Endothelial cell of umbilical vein (primary cell): ENCODE measurements around the gene FKBP14. TPM values are rescaled to one million over a fixed set of nuclear protein-coding genes. Genes with fewer than 3 reads are reported as not detected.

Source experiments
- BruUV-seq: library from RNA; stranded (reverse); fragments of 400-500 nt; replicated peaks from 2 replicates; lab custom pipeline; 2021; lab: Mats Ljungman, UMichigan
- CTCF ChIA-PET: fragments of 300-600, 350-600 bp; sonication (Branson Sonifier 250); formaldehyde crosslinking; loops from one replicate; lab custom pipeline; 2021; ENCODE audit warnings: antibody characterized with exemption, inconsistent platforms; lab: Charles Lee
- POLR2A ChIA-PET: fragments of 300-600, 350-600 bp; sonication (Branson Sonifier 250); formaldehyde crosslinking; loops from one replicate; lab custom pipeline; 2021; ENCODE audit warnings: antibody characterized with exemption, inconsistent platforms; lab: Charles Lee
- DNase-seq: peaks from one replicate; pipeline ENCODE4 v3.0.0-alpha.2; 2011; ENCODE audit warnings: low read depth, low spot score
- FAIRE-seq: peaks from 2 replicates; lab custom pipeline; 2011; peaks lifted over from hg19 to GRCh38; lab: Jason Lieb, UNC
- H2AFZ ChIP-seq: 2 replicates; pipeline ENCODE4 v1.6.0; 2012; ENCODE audit warnings: low read depth, low read length, control low read depth, inconsistent platforms
- H3K27ac ChIP-seq: 2 replicates; pipeline ENCODE4 v1.5.1; 2011; ENCODE audit warnings: low read depth, mild to moderate bottlenecking, control low read depth, low read length, moderate library complexity; ENCODE audit not compliant: insufficient read depth
- H3K27me3 ChIP-seq, 2 experiments: 2 replicates each; pipeline versions ENCODE4 v1.6.0 to v1.6.1; 2011; ENCODE audit warnings: low read length in 2 of 2, mixed read lengths in 1 of 2; ENCODE audit not compliant: control insufficient read depth in 2 of 2, insufficient read depth in 2 of 2
- H3K36me3 ChIP-seq, 2 experiments: 2 replicates in 1 of 2; 3 replicates in 1 of 2; pipeline ENCODE4 v1.5.1; 2011; ENCODE audit warnings: low read length in 2 of 2, mild to moderate bottlenecking in 1 of 2, moderate library complexity in 1 of 2; ENCODE audit not compliant: control insufficient read depth in 2 of 2, insufficient read depth in 2 of 2; ENCODE audit errors: extremely low read depth in 1 of 2
- H3K4me1 ChIP-seq: 3 replicates; pipeline ENCODE4 v1.5.1; 2011; ENCODE audit warnings: mild to moderate bottlenecking, low read length; ENCODE audit not compliant: control insufficient read depth, insufficient read depth; ENCODE audit errors: extremely low read depth
- H3K4me2 ChIP-seq: 2 replicates; pipeline ENCODE4 v1.6.1; 2011; ENCODE audit warnings: low read length, control low read depth, mixed read lengths; ENCODE audit not compliant: insufficient read depth
- H3K4me3 ChIP-seq, 3 experiments: fragments of 200-600 bp in 1 of 3; sonication (generic), shearing (Covaris generic) in 1 of 3; replicated peaks in 1 of 3; 2 replicates each; pipeline ENCODE4 v1.5.1; 2011 to 2016; ENCODE audit warnings: control low read depth in 3 of 3, low read length in 3 of 3, mild to moderate bottlenecking in 2 of 3, inconsistent platforms in 1 of 3, low read depth in 1 of 3, moderate library complexity in 1 of 3; ENCODE audit not compliant: insufficient read depth in 1 of 3
- H3K79me2 ChIP-seq: 2 replicates; pipeline ENCODE4 v1.6.0; 2012; ENCODE audit warnings: low read length, inconsistent platforms; ENCODE audit not compliant: control insufficient read depth, insufficient read depth
- H3K9ac ChIP-seq: replicated peaks from 2 replicates; pipeline ENCODE3; 2011; ENCODE audit warnings: low read length, control low read depth; ENCODE audit not compliant: insufficient read depth; ENCODE audit errors: extremely low read depth
- H3K9me1 ChIP-seq: replicated peaks from 3 replicates; pipeline ENCODE4 v1.6.0; 2011; ENCODE audit warnings: mild to moderate bottlenecking, low read length; ENCODE audit not compliant: control insufficient read depth, insufficient read depth; ENCODE audit errors: extremely low read depth
- H3K9me3 ChIP-seq: replicated peaks from 2 replicates; pipeline ENCODE4 v1.5.1; 2012; ENCODE audit warnings: low read length, inconsistent platforms; ENCODE audit not compliant: control insufficient read depth, insufficient read depth
- H4K20me1 ChIP-seq: replicated peaks from 2 replicates; pipeline ENCODE3; 2011; ENCODE audit warnings: mild to moderate bottlenecking, low read length; ENCODE audit not compliant: control insufficient read depth, insufficient read depth; ENCODE audit errors: extremely low read depth
- CTCF ChIP-seq, 2 donors: IDR thresholded peaks; 1 replicate in 1 of 2; 2 replicates in 1 of 2; pipeline ENCODE4 v1.5.1; 2011; ENCODE audit warnings: low read length in 2 of 2, mild to moderate bottlenecking in 2 of 2, moderate library complexity in 2 of 2, control low read depth in 1 of 2, inconsistent platforms in 1 of 2, low read depth in 1 of 2; ENCODE audit not compliant: insufficient read depth in 1 of 2; ENCODE audit errors: extremely low read depth in 1 of 2
- EZH2 ChIP-seq: IDR thresholded peaks from 2 replicates; pipeline ENCODE4 v1.6.1; 2012; ENCODE audit warnings: borderline replicate concordance, low read depth, mild to moderate bottlenecking, moderate library complexity, low read length, inconsistent platforms; ENCODE audit not compliant: severe bottlenecking
- FOS ChIP-seq: IDR thresholded peaks from 2 replicates; pipeline ENCODE4 v1.6.1; 2011; ENCODE audit warnings: mild to moderate bottlenecking, low read length, moderate library complexity, borderline replicate concordance; ENCODE audit not compliant: insufficient read depth
- GATA2 ChIP-seq: IDR thresholded peaks from 2 replicates; pipeline ENCODE4 v1.7.0; 2011; ENCODE audit warnings: low read depth, mild to moderate bottlenecking, moderate library complexity, mixed read lengths, low read length; ENCODE audit not compliant: insufficient read length, insufficient read depth
- JUN ChIP-seq: IDR thresholded peaks from 2 replicates; pipeline ENCODE4 v1.6.1; 2011; ENCODE audit warnings: borderline replicate concordance, low read depth; ENCODE audit not compliant: insufficient read length, insufficient read depth
- MYC ChIP-seq: IDR thresholded peaks from one replicate; pipeline ENCODE4 v1.6.1; 2011; ENCODE audit warnings: mild to moderate bottlenecking, low read depth, low read length
- POLR2A ChIP-seq: IDR thresholded peaks from 2 replicates; pipeline ENCODE4 v1.6.1; 2012; ENCODE audit warnings: low read depth, mild to moderate bottlenecking, control low read depth, low read length
- POLR2AphosphoS5 ChIP-seq: IDR thresholded peaks from 2 replicates; pipeline ENCODE4 v1.6.1; 2012; ENCODE audit warnings: low read depth, mild to moderate bottlenecking, control low read depth, low read length, moderate library complexity; ENCODE audit not compliant: insufficient read depth
- dilution Hi-C: fragments of 300-500 bp; cut with MboI; formaldehyde crosslinking; loops from one replicate; pipeline ENCODE4 v1.15.0; 2019; ENCODE audit warnings: low sequenced_read_pairs; ENCODE audit not compliant: extremely low pct_ligation_motif_present
- intact Hi-C: fragments of 100-400 bp; cut with micrococcal nuclease; formaldehyde crosslinking; loops from one replicate; pipeline ENCODE4 v1.10.0; 2022
- polyA plus RNA-seq, 4 experiments: library from polyadenylated mRNA; depleted of rRNA in 3 of 4; stranded (reverse) in 3 of 4; unstranded in 1 of 4; fragments of >200 nt; gene quantifications; 2 replicates each; pipeline versions ENCODE4 v1.2.1 to v1.2.3, GENCODE V29; 2011 to 2012; ENCODE audit warnings: missing spikeins in 1 of 4
- total RNA-seq: library from RNA; stranded (reverse); gene quantifications from 2 replicates; pipeline ENCODE4 v1.2.3, GENCODE V29; 2021
- TF ChIP-seq, protein P1 (sequence below): IDR thresholded peaks from 2 replicates; pipeline ENCODE4 v1.6.1; 2011; ENCODE audit not compliant: insufficient read depth, insufficient read length

The FKBP14 gene
- total and polyA plus RNA-seq, 2 donors (not counting 3 experiments of a cell fraction or from before 2014, with no cell fraction given): 9.8 to 37.4 TPM

DNA sequence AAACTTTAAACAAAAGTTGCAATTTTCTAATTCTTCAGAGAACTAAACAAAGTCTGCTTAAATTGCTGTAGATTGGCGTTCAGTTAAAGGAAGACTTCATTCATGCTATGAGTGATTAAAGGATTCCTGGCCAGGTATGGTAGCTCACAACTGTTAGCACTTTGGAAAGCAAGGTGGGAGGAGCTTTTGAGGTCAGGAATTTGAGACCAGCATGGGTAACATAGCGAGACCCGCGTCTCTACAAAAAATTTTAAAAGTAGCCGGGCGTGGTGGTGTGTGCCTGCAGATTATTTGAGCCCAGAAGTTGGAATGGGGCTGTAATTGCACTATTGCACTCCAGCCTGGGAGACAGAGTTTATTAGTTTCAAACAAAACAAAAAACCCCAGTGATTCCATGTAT, 23.4 kb downstream of the FKBP14 start:
- Histone ChIP-seq H3K9me1 (no peaks in the 10 kb centered on the region), H3K79me2 (no peaks in the 10 kb centered on the region), H3K9ac (no peak overlapping the region), H3K4me3 (no peak overlapping the region), H3K27me3 (no peaks in the 10 kb centered on the region), H3K4me1 (no peaks in the 10 kb centered on the region), H4K20me1 (no peaks in the 10 kb centered on the region), H2AFZ (no peak overlapping the region), H3K9me3 (no peaks in the 10 kb centered on the region), H3K36me3 (no peaks in the 10 kb centered on the region), H3K4me2 (no peak overlapping the region), H3K27ac (no peak overlapping the region)
- BruUV-seq: no TSS peak
- FAIRE-seq: no peak
- DNase-seq: no peak
- intact Hi-C loops (no loop called here), dilution Hi-C loops (no loop called here)
- POLR2A ChIA-PET: no interaction called here
- TF ChIP-seq, protein P1, sequence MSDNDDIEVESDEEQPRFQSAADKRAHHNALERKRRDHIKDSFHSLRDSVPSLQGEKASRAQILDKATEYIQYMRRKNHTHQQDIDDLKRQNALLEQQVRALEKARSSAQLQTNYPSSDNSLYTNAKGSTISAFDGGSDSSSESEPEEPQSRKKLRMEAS: no peak
- TF ChIP-seq POLR2AphosphoS5: no peak
- TF ChIP-seq MYC: no peak
- TF ChIP-seq CTCF (IDR thresholded peaks at IDR 0.05; ENCODE audit: extremely low read depth in 1 of 2, insufficient read depth in 1 of 2, low read depth in 1 of 2, low read length in 2 of 2): no peak
- TF ChIP-seq FOS: no peak
- CTCF ChIA-PET: interaction anchor here (0.7 kb wide), 1 partner anchor 62 kb away, joined by 3 read pairs; no protein-coding TSS in a partner anchor

DNA sequence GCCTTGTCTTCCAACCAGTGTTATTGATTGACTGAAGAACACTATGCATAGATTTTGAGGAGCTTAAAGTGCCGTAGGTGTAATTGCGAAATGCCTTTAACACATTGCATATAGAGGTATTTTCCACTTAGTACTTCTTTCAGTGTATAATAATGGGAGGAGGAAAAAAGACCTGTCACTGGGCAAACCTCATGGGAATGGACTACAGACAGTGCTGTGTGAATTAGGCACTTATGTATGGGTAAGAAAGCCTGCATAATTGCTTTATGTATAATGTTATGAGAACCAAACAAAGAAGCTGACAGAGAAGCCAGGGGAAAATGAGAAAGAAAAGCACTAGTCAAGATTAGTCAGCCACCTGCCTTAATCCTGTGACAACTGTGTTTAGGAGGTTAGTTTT, 24.5 kb downstream of the FKBP14 start:
- H3K4me1 ChIP-seq: no peaks in the 10 kb centered on the region
- no peak overlapping the region for H3K4me2 ChIP-seq
- no peaks in the 10 kb centered on the region for H3K9me1 ChIP-seq
- no peaks in the 10 kb centered on the region for H3K79me2 ChIP-seq
- ChIA-PET POLR2A (no interaction called here), CTCF (interaction anchor here (0.8 kb wide), 1 partner anchor 13 kb away, joined by 4 read pairs; no protein-coding TSS in a partner anchor)
- FAIRE-seq (no peak), DNase-seq (no peak)
- no TSS peak for BruUV-seq
- no peaks in the 10 kb centered on the region for H4K20me1 ChIP-seq
- no peaks in the 10 kb centered on the region for H3K9me3 ChIP-seq
- H2AFZ ChIP-seq: no peak overlapping the region
- H3K4me3 ChIP-seq: no peak overlapping the region
- no peak overlapping the region for H3K9ac ChIP-seq
- dilution Hi-C loops: no loop called here
- no peaks in the 10 kb centered on the region for H3K36me3 ChIP-seq
- H3K27me3 ChIP-seq: no peaks in the 10 kb centered on the region
- intact Hi-C loops: no loop called here
- H3K27ac ChIP-seq: no peak overlapping the region
- no peak for TF ChIP-seq FOS
- no peak for TF ChIP-seq JUN
- TF ChIP-seq GATA2: no peak
- TF ChIP-seq EZH2: no peak
- no peak for TF ChIP-seq POLR2A
- no peak for TF ChIP-seq CTCF (IDR thresholded peaks at IDR 0.05; ENCODE audit: extremely low read depth in 1 of 2, insufficient read depth in 1 of 2, low read depth in 1 of 2, low read length in 2 of 2)
- no peak for TF ChIP-seq MYC
- TF ChIP-seq POLR2AphosphoS5: no peak
- TF ChIP-seq, protein P1: no peak
